ENCODE data around the gene PPM1E. TPM values are rescaled to one million over a fixed set of nuclear protein-coding genes. Genes with fewer than 3 reads are reported as not detected.

Gene PPM1E
- total RNA-seq, 2 donors from 2014 or later = 0.05 to 0.32 TPM

- no peak for DNase-seq
- no peaks in the 10 kb centered on the region for H3K9me3 ChIP-seq
- H3K9ac ChIP-seq (ENCODE audit: low read depth in 2 of 2, low read length in 2 of 2) = no peak overlapping the region
- TF ChIP-seq, protein P1, sequence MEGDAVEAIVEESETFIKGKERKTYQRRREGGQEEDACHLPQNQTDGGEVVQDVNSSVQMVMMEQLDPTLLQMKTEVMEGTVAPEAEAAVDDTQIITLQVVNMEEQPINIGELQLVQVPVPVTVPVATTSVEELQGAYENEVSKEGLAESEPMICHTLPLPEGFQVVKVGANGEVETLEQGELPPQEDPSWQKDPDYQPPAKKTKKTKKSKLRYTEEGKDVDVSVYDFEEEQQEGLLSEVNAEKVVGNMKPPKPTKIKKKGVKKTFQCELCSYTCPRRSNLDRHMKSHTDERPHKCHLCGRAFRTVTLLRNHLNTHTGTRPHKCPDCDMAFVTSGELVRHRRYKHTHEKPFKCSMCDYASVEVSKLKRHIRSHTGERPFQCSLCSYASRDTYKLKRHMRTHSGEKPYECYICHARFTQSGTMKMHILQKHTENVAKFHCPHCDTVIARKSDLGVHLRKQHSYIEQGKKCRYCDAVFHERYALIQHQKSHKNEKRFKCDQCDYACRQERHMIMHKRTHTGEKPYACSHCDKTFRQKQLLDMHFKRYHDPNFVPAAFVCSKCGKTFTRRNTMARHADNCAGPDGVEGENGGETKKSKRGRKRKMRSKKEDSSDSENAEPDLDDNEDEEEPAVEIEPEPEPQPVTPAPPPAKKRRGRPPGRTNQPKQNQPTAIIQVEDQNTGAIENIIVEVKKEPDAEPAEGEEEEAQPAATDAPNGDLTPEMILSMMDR (IDR thresholded peaks at IDR 0.05) = no peak
- H3K4me1 ChIP-seq = no peaks in the 10 kb centered on the region
- no peak overlapping the region for H3K27ac ChIP-seq
- no peaks in the 10 kb centered on the region for H3K27me3 ChIP-seq
- intact Hi-C loops (cut with DNase I) = no loop called here
- no peak overlapping the region for H3K4me3 ChIP-seq
- H3K36me3 ChIP-seq = no peaks in the 10 kb centered on the region
These were observed 247.2 kb downstream of the PPM1E start for GRCh38 chr17:59002848-59003247.

- intact Hi-C loops (cut with DNase I) = loop anchor here (2.0 kb wide), 1 partner anchor 293 kb away; no protein-coding TSS in a partner anchor
- no peak for DNase-seq
- Histone ChIP-seq H3K36me3 (no peaks in the 10 kb centered on the region), H3K9ac (ENCODE audit: low read depth in 2 of 2, low read length in 2 of 2) (no peak overlapping the region), H3K27me3 (no peaks in the 10 kb centered on the region), H3K9me3 (no peaks in the 10 kb centered on the region), H3K27ac (no peak overlapping the region), H3K4me3 (no peak overlapping the region), H3K4me1 (no peaks in the 10 kb centered on the region)
- TF ChIP-seq, protein P1 (IDR thresholded peaks at IDR 0.05) = no peak
These were observed 248.2 kb downstream of the PPM1E start for GRCh38 chr17:59003860-59004259.

GRCh38 chr17:59004338-59005111 is 248.9 kb downstream of the PPM1E start:
- peak; percentile 66 for DNase-seq
- H3K9ac ChIP-seq (ENCODE audit: low read depth in 2 of 2, low read length in 2 of 2) = no peak overlapping the region
- no peak overlapping the region for H3K4me3 ChIP-seq
- no peaks in the 10 kb centered on the region for H3K36me3 ChIP-seq
- H3K27me3 ChIP-seq = no peaks in the 10 kb centered on the region
- H3K4me1 ChIP-seq = no peaks in the 10 kb centered on the region
- H3K9me3 ChIP-seq = no peaks in the 10 kb centered on the region
- intact Hi-C loops (cut with DNase I) = loop anchor here (2.0 to 5.0 kb wide), 2 partner anchors 294 to 417 kb away; no protein-coding TSS in a partner anchor
- no peak overlapping the region for H3K27ac ChIP-seq
- TF ChIP-seq, protein P1 (IDR thresholded peaks at IDR 0.05) = peak; percentile 95

- TF ChIP-seq, protein P1 (IDR thresholded peaks at IDR 0.05) = no peak
- intact Hi-C loops (cut with DNase I) = loop anchor here (5.0 kb wide), 1 partner anchor 421 kb away; no protein-coding TSS in a partner anchor
- H3K4me3 ChIP-seq = no peak overlapping the region
- H3K4me1 ChIP-seq = no peaks in the 10 kb centered on the region
- H3K36me3 ChIP-seq = no peaks in the 10 kb centered on the region
- no peaks in the 10 kb centered on the region for H3K27me3 ChIP-seq
- H3K9me3 ChIP-seq = no peaks in the 10 kb centered on the region
- H3K9ac ChIP-seq (ENCODE audit: low read depth in 2 of 2, low read length in 2 of 2) = no peak overlapping the region
- no peak for DNase-seq
- no peak overlapping the region for H3K27ac ChIP-seq
These were observed 252.3 kb downstream of the PPM1E start for GRCh38 chr17:59007995-59008394.

- TF ChIP-seq, protein P1 (IDR thresholded peaks at IDR 0.05) = no peak
- Histone ChIP-seq H3K27ac (no peak overlapping the region), H3K9ac (ENCODE audit: low read depth in 2 of 2, low read length in 2 of 2) (no peak overlapping the region), H3K9me3 (no peaks in the 10 kb centered on the region), H3K4me3 (no peak overlapping the region), H3K4me1 (no peaks in the 10 kb centered on the region), H3K36me3 (no peaks in the 10 kb centered on the region), H3K27me3 (no peaks in the 10 kb centered on the region)
- no peak for DNase-seq
- intact Hi-C loops (cut with DNase I) = loop anchor here (5.0 kb wide), 1 partner anchor 421 kb away; no protein-coding TSS in a partner anchor
These were observed 253.1 kb downstream of the PPM1E start for GRCh38 chr17:59008737-59009136.

All from colonic mucosa (tissue), 4 donors.